Glomerular endothelial cell (primary cell): Measurements from ENCODE around the gene CNTN1. TPM values are rescaled to one million over a fixed set of nuclear protein-coding genes. Genes with fewer than 3 reads are reported as not detected.
A peak's percentile ranks its signal among the peaks of the same experiment; 100 is the strongest.

Source experiments
- DNase-seq: peaks from one replicate; pipeline ENCODE4 v3.0.0-alpha.2; 2011; ENCODE audit warnings: low read depth, low spot score; ENCODE audit errors: extremely low read depth
- total RNA-seq: library from RNA; depleted of rRNA; stranded (reverse); fragments of >200 nt; gene quantifications from 2 replicates; pipeline ENCODE4 v1.2.3, GENCODE V29; 2015

The CNTN1 gene
- total RNA-seq, 1 donor from 2014 or later, result 2.3 TPM

DNA sequence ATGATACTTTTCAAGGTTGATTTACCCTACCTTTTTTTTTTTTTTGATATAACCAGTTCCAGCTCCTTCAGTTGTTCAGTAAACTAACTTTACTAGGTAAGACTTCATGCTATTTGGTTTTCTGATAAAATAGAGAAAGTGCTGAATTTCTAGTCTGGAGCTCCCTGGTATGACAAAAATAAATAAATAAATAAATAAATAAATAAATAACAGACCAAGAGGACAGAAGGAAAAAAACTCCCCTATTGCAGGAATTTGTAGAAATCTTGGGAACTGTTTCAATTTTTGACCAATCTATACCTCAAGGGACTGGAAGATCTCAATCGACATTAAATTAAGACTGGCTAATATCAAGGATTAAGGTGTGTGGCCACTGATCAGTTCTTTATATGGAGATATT lies 265.2 kb downstream of the CNTN1 start:
- DNase-seq, result no peak

DNA sequence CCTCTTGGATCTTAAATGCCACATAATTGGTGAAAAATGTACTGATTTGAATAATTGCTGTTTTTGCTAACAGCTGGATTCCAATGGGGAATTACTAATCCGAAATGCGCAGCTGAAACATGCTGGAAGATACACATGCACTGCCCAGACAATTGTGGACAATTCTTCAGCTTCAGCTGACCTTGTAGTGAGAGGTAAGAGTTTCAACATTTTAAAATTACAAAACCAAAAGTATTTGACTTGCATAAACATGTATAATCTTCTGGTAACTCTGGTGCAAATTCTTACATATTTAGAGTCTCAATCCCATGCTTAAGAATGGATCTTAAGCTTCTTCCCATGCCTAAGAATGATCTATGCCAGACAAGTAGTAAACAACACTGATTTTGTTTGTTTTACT lies 266.8 kb downstream of the CNTN1 start:
- DNase-seq, result no peak

DNA sequence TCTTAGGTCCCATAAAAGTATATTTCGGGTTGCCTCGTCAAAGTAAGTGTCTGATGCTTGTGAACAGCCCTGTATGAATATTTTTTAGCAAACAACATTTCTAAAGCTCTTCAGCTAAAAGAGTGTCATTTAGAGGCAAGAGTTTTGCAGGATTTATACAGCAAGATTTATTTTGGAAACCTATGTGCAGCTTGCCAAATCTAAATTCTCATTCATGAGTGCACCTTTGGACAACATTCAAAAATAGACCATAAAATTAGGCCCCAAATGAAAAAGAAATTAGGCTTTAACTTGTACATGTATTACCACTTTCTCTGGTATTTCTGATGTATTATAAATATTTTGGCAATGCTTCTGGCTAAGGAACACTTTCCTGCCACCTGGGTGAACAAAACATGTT lies 271.5 kb downstream of the CNTN1 start:
- no peak for DNase-seq

DNA sequence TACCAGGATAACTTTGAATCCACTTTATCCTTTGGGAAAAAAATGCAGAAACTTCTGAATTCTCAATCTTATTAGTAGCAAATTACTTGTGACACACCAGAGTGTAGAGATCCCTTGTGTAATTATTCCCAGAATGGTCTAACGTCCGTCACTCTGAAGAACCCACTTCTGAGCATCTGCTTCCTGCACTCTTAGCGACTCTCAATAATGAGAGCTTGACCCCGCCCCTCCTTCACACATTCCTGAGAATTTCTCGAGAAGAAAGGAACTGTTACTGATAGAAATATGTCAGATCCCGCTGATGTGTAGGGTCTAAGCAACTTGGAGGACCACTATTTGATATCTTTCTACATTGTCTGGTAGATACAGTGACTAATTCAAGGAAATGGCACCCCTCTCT lies 277.6 kb downstream of the CNTN1 start:
- no peak for DNase-seq

DNA sequence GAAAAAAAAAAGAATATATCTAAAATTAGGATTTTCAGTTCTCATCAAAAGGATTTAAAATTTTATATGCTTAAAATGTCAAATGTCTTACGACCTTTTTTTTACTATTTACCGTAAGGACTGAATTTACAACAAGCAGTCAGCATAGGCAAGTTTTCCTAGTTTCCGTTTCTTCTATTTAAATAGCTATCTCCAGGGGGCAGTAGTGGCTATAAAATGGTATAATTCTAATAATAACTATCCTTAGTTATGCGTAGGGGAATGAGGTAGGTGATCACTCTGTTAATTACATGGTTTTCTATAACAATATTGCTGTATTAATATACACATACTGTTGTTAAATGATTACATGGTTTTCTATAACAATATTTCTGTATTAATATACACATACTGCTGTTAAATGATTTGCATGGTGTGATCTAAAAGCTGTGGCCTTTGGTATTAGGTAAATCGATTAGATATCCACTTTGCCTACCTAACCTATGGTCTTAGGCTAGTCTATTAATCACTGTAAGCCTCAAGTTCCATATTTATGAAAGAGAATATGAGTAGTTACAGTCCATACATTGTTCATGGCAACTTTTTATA lies 278.2 kb downstream of the CNTN1 start:
- peak; percentile 7 for DNase-seq

DNA sequence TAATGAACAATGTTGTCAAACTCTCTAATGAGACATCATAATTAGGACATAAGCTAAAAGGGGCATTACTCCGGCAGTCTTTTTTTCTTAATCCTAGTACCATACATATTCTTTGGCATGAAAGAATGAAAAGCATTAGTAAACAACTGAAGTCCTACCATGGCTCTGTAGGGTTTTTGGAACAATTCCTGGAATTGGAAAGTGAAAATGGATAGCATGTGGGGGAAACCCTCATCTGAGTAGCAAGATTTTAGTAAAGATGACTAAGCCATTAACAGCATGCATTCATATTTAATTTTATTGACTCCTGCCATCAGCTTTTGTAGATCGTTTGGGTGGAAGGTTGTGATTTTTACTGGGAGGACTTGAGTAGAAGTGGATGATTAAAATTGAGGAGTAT lies 279.7 kb downstream of the CNTN1 start:
- no peak for DNase-seq

DNA sequence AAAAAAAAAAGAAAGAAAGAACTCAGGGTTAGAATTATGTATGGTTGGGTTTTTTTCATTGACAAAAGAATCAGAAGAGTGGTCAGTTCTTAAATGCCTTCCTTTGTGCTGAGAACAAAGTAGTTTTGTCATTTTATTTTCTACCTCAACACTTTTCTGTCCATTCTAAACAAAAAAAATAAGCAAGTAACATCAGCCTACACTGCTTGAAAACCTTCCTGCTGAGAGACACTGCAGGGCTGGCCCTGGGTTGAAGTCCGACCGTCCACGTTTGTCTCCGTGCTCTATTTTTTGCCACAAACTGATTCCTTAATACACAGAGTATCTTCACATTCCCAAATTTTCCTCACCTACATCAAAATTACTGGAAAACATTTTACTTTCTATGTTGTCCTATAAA lies 284.3 kb downstream of the CNTN1 start:
- DNase-seq, result no peak

DNA sequence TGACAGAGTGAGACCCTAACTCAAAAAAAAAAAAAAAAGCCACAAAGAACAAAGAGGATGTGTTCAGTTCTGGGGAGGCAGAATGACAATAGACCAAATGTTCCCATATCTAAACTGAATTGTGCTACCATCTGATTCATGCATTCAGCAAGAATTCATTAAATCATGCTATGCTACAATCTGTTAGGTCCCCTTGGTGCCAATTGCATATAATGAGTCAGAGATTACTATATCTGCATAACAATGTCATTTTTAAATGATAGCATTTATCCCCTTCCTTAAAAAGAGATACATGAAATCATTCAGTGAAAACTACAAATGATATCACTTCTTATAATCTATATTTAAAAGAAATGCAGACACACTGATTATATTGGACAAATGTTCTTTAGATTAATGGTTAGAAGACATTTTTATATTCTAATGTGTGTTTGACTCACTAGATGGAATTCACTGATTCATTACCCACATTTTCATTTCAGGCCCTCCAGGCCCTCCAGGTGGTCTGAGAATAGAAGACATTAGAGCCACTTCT lies 288.3 kb downstream of the CNTN1 start:
- DNase-seq, result no peak

DNA sequence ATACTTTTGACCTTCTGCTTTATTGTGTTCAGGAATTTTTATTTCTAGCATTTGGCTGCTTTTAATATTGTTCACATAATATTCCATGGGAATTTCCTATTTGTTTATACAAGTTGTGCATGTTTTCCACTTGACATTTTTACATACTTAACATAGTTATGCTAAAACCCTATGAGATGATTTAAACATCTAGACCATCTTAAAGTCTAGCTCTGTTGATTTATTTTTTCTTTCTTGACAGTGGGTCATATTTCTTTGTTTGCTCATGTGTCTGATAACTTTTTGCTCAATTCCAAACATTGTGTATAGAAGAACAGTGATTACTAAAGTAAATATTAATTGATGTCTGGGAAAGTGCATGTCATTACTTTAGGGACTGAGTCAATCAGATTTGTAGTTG lies 293.8 kb downstream of the CNTN1 start:
- no peak for DNase-seq

DNA sequence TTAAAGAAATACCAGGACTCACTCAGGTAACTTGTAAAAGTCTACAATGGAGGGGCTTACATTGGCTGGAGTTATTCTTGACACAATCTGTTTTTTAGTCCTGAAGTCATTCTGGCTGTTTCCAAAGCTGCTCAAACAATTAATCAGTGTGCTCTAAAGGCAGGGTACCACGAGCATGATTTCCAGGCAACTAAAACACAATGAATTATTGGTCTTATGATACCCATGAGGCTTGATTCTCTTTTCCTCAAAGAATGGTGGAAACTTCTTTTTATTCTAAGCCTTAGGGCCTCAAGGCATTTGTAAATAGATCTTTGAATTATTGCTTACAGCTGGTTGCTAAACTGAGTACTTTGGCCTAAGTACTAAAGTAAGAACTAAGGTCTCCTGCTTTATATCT lies 296.1 kb downstream of the CNTN1 start:
- DNase-seq, result no peak

DNA sequence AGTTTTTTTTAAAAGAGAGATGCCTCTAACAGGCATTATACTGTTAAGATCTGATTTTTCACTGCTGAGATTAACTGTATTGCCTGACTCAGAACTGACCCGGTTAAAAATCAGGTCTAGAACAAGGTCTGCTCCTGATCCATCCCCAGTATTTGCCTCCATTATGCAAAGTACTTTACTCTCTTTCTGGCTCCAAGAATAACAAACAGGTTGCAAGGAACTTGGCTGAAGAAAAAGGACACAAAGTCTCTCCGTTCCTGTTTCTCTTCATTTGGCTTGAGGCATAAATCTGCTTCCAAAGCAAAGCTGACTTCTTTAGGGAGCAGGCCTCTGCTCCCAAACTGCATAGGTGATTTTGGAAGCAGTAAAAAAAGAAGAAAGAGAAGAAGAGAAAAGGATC lies 296.6 kb downstream of the CNTN1 start:
- no peak for DNase-seq

DNA sequence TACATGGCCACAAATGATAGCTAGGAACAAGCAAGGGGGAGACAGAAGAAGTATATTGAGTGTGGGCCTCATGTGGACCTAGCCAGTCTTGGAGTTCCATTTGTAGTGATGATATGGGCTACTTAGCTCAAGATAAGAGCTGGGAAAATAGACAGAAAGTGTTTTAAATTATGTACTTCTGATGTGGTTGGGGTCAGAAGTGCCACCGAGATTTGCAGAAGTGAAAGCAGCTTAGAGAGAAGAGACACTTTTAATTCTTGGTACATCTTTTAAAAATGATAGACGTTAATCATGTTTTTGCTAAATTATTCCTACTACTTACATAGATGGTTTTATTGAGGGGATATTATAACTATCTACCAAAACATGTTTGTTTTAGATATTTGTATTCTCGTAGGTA lies 297.5 kb downstream of the CNTN1 start:
- no peak for DNase-seq

DNA sequence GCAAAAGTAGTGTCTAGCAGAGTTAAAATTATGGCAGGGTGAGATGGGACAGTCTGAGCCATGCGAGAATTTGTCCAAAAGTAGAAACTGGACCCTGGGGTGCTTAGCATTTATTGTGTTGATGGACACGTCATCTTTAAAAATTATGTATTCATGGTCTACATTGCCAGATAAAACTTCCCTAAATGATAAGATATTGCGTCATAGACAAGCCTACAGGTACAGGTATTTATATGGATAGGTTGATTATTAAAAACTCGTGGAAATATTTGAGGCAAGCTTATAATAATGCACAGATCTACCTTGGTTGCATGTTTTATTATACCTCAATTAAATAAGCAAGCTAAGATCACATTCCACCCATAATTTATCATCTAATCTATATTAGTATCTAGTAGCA lies 299.9 kb downstream of the CNTN1 start:
- DNase-seq, result no peak

DNA sequence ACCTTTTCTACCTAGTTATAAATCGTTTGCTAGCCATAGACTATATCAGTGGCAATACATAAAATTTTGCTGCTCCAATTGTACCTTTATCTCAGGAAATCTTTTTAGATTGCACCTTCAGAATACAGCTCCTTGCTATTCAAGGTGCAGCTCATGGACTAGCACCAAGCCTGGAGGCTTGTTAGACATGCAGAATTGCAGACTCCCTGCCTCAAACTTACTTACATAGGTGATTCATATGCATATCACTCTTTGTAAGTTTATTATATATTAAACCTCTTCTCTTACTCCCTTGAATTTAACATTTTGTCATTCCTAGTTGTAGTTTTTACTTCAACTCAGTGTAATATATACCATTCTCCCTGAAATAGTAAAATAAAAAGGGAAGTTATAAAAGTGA lies 300.4 kb downstream of the CNTN1 start:
- no peak for DNase-seq

DNA sequence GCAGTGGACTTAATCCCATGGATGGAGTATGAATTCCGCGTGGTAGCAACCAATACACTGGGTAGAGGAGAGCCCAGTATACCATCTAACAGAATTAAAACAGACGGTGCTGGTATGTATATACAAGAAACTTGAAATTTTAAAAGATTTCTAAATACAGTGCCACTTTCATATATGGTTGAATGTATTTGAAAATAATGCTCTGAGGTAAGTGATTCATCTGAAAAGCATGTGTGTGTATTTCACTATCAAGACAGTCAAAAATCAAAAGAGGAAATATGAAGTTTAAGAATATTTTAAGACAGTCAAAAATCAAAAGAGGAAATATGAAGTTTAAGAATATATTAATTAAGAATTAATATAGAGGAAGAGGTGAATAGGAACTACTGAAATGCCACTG lies 300.9 kb downstream of the CNTN1 start:
- DNase-seq, result no peak

DNA sequence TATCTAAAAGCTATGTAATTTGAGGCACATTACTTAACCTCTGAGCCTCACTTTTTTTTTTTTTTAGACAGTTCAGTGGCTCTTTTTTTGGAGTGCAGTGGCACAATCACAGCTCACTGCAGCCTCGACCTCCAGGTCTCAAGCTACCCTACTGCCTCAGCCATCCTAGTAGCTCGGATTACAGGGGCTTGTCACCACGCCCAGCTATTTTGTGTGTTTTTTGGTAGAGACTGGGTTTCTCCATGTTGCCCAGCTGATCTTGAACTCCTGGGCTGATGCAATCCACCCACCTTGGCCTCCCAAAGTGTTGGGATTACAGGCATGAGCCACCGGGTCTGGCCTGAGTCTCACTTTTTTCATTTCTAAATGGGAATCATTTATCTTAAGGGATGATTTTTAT lies 303.9 kb downstream of the CNTN1 start:
- no peak for DNase-seq

DNA sequence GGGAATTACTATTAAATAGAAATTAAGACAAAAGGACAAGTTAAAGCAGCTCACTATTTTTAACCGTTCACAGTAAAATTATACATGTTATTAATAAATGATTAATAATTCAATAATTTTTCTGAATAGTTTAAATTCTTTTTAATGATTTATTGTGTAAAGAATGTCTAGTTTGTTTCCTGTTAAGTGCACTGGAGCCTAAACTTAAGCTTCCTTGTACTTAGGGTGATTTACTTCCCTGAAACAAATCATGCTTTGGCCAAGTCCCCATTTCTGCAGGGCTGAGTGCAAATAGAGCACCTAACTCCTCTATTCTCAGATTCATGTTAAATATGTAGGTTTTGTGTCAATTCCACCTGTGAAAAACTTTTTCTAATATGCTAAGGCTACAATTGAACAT lies 307.0 kb downstream of the CNTN1 start:
- DNase-seq, result no peak

DNA sequence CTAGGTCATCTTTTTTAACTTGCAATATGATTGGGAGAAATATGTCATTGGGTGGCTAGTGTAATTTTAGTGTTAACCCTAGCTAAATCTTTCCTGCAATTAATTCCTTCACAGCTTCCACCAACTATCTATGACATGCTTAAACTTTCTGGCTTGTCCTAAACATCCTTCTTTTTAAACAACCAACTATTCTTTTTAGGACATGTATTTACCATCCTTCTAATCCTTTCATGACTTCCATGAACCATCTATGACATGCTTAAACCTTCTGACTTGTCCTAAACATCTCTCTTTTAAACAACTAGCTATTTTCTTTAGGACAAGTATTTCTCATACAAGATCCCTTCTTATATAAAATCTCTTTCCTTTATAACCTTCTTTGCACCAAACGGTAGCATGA lies 316.2 kb downstream of the CNTN1 start:
- no peak for DNase-seq

DNA sequence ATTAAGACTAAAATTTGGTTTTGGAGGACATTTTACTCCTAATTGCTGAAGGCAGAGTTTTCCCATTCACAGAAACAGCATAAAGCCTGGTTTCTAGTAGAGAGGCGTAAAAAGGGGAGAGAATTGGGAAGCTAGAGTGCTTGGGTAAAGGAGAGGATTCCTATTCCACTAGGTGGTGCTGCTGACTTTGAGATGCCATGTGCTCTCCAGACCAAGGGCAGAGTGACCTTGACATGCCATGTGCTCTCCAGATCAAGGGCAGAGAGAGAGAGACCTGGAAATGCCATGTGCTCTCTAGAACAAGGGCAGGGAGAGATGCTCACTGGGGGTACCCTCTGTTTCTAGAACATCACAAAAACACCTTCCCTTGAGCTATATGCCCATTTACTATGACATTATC lies 319.7 kb downstream of the CNTN1 start:
- no peak for DNase-seq

DNA sequence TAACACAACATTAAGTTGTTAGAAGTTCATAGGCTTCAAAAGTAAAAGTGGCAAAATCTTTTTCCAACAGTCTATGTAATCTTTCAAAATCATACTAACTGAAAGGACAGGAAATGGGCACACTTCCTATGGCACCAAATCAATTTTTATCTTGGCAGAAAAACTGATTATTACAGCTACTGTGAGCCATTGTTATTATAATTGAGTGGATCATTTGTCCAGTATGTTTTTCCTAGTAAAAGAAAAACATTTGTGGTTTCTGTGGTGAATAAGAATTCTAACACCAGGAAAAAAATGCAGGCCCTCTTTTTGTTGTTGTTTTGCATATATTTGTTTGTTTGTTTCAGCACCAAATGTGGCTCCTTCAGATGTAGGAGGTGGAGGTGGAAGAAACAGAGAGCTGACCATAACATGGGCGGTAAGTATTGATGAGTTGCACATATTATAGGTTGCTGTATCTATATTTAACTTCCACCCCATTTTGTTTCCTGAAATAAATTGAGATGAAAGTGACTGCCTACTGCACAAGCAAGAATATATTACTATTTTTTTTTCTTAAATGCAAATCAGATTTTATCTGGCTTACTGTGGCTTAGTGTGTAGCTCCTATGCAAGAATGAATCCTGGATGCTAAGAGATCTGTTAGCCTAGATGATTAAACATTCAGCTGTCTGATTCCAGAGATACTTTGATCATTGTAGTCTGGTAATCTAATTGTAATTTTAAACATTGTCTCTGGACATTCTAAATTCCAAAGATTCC lies 321.8 kb downstream of the CNTN1 start:
- no peak for DNase-seq

DNA sequence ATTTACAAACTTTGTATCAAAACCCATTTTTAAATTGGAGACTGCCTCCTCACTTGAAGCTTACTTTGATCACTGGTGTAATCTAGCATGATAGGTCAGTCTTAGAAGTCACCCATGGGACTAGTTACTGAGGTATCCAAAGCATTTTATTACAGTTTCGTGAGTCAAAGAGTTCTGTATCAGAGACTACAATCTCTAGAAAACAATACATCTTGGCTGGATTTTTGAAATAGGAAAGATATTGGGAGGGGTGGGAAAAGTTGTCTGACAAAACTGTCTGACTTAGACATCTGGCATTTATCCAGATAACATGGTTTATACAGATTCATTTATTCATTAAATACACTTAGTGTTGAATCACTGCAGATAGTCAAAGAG lies 322.4 kb downstream of the CNTN1 start:
- DNase-seq, result no peak

DNA sequence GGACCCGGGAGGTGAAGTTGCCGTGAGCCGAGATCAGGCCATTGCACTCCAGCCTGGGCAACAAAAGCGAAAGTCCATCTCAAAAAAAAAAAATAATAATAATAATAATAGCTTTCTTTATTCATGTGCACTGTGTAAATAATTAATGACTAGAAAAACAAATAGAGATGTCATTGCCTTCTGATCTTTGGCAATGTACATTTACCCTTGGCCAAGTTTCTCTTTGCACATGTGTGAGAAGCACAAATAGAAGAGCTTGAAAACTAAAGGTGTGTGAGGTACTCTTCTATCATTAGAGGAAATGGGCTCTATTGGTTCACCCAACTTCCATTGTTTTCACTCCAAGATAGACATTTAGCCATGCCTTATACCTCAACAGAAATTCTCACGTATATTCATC lies 325.8 kb downstream of the CNTN1 start:
- no peak for DNase-seq

DNA sequence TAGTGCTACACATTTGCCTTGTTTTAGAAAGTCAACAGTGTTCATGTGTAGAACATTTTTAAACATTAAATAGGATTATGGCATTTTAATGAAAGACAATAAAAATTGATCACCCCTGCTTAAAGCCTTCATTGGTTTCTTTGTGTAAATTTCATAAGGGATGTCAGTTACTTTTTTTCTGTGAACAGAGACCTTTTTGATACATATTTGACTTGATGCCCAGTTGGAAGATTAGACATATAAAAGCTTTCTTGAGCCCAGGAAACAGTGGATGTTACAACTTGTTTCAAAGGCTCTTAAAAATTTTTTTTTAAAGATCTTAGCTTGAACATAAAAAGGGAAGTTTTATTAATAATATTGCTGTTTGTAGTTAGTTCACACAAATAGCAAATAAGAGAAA lies 327.2 kb downstream of the CNTN1 start:
- no peak for DNase-seq
